A549 (cell line): Measurements from ENCODE around the gene MAP1LC3A.

Experiments
- CTCF ChIP-seq: fragments of >200 bp; sonication (Bioruptor Twin); formaldehyde crosslinking; IDR thresholded peaks from 3 replicates; pipeline ENCODE4 v1.5.1; 2016
- HDAC2 ChIP-seq: fragments of 200-600 bp; sonication (generic); IDR thresholded peaks from 2 replicates; pipeline ENCODE4 v1.6.1; 2016
- NR3C1 ChIP-seq: fragments of >200 bp; sonication (Bioruptor Twin); formaldehyde crosslinking; IDR thresholded peaks from 3 replicates; pipeline ENCODE4 v1.6.1; 2017
- POLR2A ChIP-seq: IDR thresholded peaks from 2 replicates; pipeline ENCODE4 v1.6.1; 2012; ENCODE audit warnings: mild to moderate bottlenecking, low read length
- POLR2AphosphoS2 ChIP-seq: conservative IDR thresholded peaks from 2 replicates; pipeline ENCODE4 v1.6.1; 2012; ENCODE audit warnings: low read length, improper control_type of control experiment, inconsistent platforms
- RAD21 ChIP-seq, 2 experiments: fragments of >200 bp in 1 of 2; sonication (Bioruptor Twin) in 1 of 2; formaldehyde crosslinking in 1 of 2; IDR thresholded peaks in 1 of 2; conservative IDR thresholded peaks in 1 of 2; 2 replicates in 1 of 2; 3 replicates in 1 of 2; pipeline ENCODE4 v1.6.1; 2012 to 2018; ENCODE audit warnings: inconsistent platforms in 1 of 2
- RCOR1 ChIP-seq: fragments of 150-350 bp; IDR thresholded peaks from 2 replicates; pipeline ENCODE4 v1.6.1; 2014; ENCODE audit warnings: antibody characterized with exemption, low read length, low read depth
- RFX5 ChIP-seq: fragments of 450-650 bp; IDR thresholded peaks from 2 replicates; pipeline ENCODE4 v1.7.1; 2014; ENCODE audit warnings: antibody characterized with exemption, mild to moderate bottlenecking, moderate library complexity
- SMC3 ChIP-seq: fragments of >200 bp; sonication (Bioruptor Twin); formaldehyde crosslinking; IDR thresholded peaks from 3 replicates; pipeline ENCODE4 v1.6.1; 2018; ENCODE audit warnings: inconsistent platforms

GRCh38 chr20:34578521-34578920 lies 20.0 kb downstream of the MAP1LC3A start:
- TF ChIP-seq SMC3 (no peak), CTCF (no peak), POLR2A (no peak), RFX5 (no peak), HDAC2 (no peak), NR3C1 (no peak), RCOR1 (no peak), RAD21 (conservative IDR thresholded peaks at IDR 0.05 in 1 of 2, IDR thresholded peaks at IDR 0.05 in 1 of 2) (no peak), POLR2AphosphoS2 (no peak)
